ENCODE data around the gene ANKS3.

DNA sequence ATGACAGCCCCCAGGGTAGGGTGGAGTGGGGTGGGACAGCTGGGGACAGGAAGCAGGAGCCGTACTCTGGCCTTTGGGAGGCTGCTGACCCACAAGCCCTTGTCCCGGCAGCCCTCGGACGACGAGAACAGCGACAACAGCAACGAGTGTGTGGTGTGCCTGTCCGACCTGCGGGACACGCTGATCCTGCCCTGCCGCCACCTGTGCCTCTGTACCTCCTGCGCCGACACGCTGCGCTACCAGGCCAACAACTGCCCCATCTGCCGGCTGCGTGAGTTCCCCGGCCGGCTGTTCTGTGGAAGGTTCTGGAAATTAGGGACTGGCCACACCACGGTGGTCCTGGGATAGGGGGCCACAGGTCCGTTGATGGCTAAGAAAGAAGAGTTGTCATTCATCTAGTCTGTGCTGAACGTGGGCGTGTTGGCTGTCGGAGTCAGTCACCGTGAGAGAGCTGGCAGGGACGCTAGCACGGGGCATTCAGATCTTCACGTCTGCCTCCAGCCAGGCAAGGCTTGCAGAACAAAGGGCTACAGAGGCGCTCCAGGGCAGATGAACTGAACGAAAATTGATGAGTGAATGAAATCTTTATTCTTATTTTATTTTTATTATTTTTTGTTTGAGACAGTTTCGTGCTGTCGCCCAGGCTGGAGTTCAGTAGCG lies 60.6 kb downstream of the ANKS3 start:
- TF ChIP-seq CTCF (conservative IDR thresholded peaks at IDR 0.05; ENCODE audit: low read depth, low read length) (no peak), EZH2 (IDR thresholded peaks at IDR 0.05; ENCODE audit: low read length, unreplicated experiment) (no peak), EZH2phosphoT487 (IDR thresholded peaks at IDR 0.05; ENCODE audit: borderline replicate concordance, low read length) (no peak)

Data from PC-3 (cell line).